IPS-18c (cell line): ENCODE measurements around the gene LRIF1.
"Not testable (repeated sequence)": the region's sequence is repeated elsewhere in the genome, so short reads cannot be mapped to it uniquely, and the experiment has no call there.

Source experiments
- H3K4me3 ChIP-seq: 2 replicates; pipeline ENCODE4 v1.7.0; 2013; ENCODE audit warnings: low read depth, mild to moderate bottlenecking, low read length, moderate library complexity; ENCODE audit not compliant: insufficient read depth
- H3K9me3 ChIP-seq: one replicate; pipeline ENCODE4 v1.6.1; 2013; ENCODE audit warnings: mild to moderate bottlenecking, low read length, moderate library complexity; ENCODE audit not compliant: control insufficient read depth, insufficient read depth

LRIF1 gene

GRCh38 chr1:110960777-110961420 lies 2.8 kb downstream of the LRIF1 start:
- Histone ChIP-seq H3K4me3 (no peak overlapping the region), H3K9me3 (peaks cover 2% of the 10 kb centered on the region)

DNA sequence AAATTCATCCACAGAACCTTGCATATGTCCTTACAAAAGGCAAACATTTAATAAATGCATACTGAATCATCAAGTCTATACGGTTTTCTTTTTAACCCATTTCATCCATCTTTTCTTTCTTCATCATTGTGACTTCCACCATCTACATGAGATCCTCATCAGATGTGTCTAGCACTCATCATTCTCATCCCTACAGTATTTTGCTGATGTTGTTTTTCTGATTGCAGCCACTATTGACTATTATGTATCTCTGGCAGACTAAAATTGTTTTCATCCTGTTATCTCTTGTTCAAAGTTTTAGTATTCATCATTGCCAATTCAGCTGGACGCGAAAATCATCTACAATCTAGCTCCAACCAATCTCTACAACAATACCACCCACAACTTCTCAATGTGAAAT lies 5.9 kb downstream of the LRIF1 start:
- H3K9me3 ChIP-seq, result no peaks in the 10 kb centered on the region
- H3K4me3 ChIP-seq, result no peak overlapping the region

- no peaks in the 10 kb centered on the region for H3K9me3 ChIP-seq
- no peak overlapping the region for H3K4me3 ChIP-seq
Measured at GRCh38 chr1:110956586-110956985, 7.1 kb downstream of the LRIF1 start.

GRCh38 chr1:110953031-110953430 lies 10.7 kb downstream of the LRIF1 start:
- no peaks in the 10 kb centered on the region for H3K9me3 ChIP-seq

DNA sequence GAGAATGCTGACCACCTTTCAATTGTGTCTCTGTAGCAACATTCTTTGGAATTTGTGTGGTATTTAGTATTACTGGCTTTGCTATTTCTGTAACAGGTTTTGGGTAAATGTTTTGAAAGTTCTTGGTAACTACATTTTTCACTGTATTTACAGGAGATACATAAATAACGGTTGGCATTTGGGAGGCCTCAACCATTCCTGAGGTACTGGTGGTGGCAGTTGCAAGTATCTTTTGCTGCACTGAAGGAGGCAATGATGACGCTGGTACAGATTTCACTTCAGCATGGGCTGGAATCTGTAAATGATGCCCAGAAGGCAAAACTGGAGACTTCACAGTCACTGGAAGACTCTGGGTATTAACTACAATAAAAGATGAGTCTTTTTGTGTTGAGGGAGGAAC lies 11.7 kb downstream of the LRIF1 start:
- no peaks in the 10 kb centered on the region for H3K9me3 ChIP-seq
- H3K4me3 ChIP-seq, result no peak overlapping the region

More at GRCh38 chr1:110953031-110953430, 10.7 kb downstream of the LRIF1 start:
- H3K4me3 ChIP-seq, result no peak overlapping the region

DNA sequence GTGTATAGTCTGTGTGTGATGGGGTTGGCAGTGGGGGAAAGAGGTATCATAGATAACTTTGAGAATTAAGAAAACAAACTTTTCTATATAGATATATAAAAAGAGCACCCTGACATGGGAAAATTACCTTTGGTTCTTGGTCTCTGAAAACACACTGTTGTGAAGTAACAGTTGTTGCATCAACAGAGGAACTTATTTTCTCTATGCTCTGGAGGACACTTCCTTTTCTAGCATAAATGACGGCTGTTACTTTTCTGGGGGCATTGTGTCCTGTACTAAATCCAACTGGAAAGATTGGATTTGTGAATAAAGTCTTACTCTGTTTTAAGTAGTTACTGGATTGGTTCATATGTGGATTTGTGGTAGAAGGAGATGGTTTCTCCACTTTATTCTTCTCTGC lies 12.6 kb downstream of the LRIF1 start:
- Histone ChIP-seq H3K4me3 (no peak overlapping the region), H3K9me3 (no peaks in the 10 kb centered on the region)

DNA sequence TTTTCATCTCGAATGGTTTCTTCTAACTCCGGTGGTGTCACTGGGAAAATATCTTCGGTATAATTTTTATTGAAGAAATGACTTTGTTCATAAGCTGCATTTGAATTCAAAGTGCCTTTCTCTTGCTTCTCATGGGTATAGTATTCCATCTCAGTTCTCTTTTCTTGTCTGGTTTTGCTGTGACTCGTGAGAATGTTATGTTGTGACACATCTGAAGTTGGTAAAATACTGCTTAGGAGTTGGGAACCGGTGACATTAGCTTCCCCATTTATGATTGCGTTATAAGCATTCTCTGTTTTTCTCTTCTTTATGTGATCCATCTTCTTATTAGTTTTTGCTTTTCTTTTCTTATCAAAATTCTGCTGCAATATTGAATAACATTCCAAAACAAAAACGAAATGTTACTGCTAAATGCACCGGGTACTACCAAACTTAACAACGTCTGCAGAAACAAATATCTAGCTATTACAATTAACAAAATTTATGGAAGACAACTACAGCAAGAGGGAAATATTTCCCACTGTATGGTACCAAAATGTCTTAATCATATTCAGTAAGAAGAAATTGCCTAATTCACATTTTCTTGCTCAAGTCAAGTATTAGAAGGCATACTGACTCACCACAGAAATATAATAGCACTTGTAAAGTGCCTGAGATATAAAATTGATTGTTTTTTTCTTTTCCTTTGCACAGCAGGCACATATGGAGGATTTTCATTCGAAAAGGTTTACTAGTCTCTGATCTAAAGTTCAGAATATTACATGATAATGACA lies 15.5 kb downstream of the LRIF1 start:
- no peaks in the 10 kb centered on the region for H3K9me3 ChIP-seq
- no peak overlapping the region for H3K4me3 ChIP-seq

- Histone ChIP-seq H3K4me3 (no peak overlapping the region), H3K9me3 (no peaks in the 10 kb centered on the region)
Measured at GRCh38 chr1:110945626-110946025, 18.1 kb downstream of the LRIF1 start.

DNA sequence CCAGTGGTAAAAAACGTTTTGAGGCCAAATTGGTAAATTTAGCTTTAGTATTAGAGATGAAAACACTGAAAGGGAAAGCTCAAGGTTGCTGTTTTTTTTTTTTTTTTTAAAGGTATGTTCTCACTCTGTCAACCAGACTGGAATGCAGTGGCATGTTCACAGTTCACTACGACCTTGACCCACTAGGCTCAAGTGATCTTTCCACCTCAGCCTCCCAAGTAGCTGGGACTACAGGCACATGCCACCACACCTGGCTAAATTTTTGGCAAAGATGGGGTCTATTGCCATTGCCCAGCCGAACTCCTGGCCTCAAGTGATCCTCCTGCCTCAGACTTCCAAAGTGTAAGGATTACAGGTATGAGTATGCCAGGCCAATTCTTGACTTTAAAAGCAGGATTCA lies 18.9 kb downstream of the LRIF1 start:
- H3K4me3 ChIP-seq, result no peak overlapping the region
- no peaks in the 10 kb centered on the region for H3K9me3 ChIP-seq

DNA sequence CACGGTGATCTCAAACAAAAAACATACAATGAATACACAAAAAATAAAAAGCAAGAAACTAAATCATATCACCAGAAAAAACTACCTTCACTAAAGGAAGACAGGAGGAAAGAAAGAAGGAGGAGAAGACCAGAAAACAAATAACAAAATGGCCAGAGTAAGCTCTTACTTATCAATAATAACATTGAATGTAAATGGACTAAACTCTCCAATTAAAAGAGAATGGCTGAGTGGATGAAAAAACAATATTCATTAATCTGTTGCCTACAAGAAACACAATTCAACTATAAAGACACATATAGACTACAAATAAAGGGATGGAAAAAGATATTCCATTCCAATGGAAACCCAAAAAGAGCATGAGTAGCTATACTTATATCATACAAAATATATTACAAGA lies 27.2 kb downstream of the LRIF1 start:
- Histone ChIP-seq H3K9me3 (no peaks in the 10 kb centered on the region), H3K4me3 (no peak overlapping the region)

DNA sequence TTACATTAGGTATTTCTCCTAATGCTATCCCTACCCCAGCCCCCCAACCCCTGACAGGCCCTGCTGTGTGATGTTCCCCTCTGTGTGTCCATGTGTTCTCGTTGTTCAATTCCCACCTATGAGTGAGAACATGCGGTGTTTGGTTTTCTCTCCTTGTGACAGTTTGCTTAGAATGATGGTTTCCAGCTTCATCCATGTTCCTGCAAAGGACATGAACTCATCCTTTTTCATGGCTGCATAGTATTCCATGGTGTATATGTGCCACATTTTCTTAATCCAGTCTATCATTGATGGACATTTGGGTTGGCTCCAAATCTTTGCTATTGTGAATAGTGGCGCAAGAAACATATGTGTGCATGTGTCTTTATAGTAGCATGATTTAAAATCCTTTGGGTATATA lies 32.6 kb downstream of the LRIF1 start:
- H3K4me3 ChIP-seq, H3K9me3 ChIP-seq: not testable (repeated sequence)

DNA sequence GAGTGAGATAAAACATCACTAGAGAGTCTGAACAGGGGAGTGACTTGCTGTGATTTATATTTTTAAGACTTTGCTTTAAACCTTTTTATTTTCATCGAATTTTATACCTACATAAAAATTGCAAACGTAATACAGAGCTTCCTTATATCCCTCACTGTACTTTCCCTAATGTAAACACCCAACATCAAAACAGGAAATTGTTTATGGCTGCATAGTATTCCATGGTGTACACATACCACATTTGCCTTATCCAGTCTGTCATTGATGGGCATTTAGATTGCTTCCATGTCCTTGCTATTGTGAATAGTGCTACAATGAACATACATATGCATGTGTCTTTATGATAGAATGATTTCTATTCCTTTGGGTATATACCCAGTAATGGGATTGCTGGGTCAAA lies 34.8 kb downstream of the LRIF1 start:
- H3K4me3 ChIP-seq, result no peak overlapping the region
- no peaks in the 10 kb centered on the region for H3K9me3 ChIP-seq

- Histone ChIP-seq H3K4me3 (no peak overlapping the region), H3K9me3 (no peaks in the 10 kb centered on the region)
Measured at GRCh38 chr1:110928191-110928590, 35.5 kb downstream of the LRIF1 start.

DNA sequence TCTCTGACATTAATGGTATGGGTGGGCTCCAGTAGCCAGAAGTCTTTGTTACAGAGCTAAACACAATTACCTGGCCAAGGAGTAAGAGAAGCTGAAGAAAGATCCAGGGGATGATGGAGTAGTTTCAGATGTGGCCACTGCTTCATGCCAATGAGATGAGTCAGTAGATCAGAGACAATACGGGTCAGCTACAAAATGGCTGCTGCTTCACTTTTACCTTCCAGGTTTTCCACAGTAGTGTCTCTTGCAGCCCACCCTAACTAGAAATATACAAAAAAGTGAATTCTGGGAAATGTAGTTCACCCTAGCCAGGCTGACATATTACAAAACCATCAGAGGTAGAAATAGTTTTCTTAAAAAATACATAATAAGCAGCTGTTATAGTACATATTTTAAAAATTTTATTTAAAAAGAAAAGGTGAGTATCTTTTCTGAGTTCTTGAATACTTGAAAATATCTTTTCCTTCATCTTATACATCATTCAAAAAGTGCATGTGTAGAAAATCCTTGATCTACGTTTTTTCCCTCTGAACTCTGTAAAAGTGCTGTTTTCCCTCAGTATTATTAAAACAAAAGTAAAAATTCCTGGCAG lies 36.1 kb downstream of the LRIF1 start:
- H3K4me3 ChIP-seq, result no peak overlapping the region
- no peaks in the 10 kb centered on the region for H3K9me3 ChIP-seq

DNA sequence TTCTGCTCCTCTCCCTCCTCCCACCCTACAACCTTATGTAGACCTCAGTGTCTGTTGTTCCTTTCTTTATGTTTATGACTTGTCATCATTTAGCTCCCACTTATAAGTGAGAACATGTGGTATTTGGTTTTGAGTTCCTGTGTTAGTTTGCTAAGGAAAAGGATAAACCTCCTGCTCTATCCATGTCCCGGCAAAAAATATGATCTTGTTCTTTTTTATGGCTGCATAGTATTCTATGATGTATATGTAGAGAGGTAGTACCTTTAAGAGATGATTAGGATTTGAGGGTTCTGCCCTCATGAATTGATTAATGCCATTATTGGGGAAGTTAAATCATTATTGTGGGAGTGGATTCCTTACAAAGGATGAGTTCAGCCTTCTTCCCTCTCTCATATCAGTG lies 41.8 kb downstream of the LRIF1 start:
- no peaks in the 10 kb centered on the region for H3K9me3 ChIP-seq
- no peak overlapping the region for H3K4me3 ChIP-seq

DNA sequence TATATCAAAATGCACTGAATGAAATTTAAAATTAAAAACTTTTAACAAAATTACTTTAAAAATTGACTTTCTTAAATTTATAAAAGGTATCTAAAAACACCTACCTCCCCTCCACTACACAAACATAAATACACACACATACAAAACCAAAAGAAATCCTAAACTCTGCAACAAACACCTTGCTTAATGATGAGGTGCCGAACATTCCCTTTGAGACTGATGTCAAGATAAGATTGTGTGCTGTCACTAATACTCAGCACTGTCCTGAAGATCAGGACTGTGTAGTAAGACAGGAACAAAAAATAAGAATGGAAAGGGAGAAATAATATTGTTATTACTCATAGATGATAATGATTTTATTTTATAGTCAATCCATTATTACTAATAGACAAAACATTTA lies 45.7 kb downstream of the LRIF1 start:
- H3K9me3 ChIP-seq, result no peaks in the 10 kb centered on the region
- no peak overlapping the region for H3K4me3 ChIP-seq

GRCh38 chr1:110916669-110917306 lies 46.9 kb downstream of the LRIF1 start:
- H3K4me3 ChIP-seq, result no peak overlapping the region
- no peaks in the 10 kb centered on the region for H3K9me3 ChIP-seq

DNA sequence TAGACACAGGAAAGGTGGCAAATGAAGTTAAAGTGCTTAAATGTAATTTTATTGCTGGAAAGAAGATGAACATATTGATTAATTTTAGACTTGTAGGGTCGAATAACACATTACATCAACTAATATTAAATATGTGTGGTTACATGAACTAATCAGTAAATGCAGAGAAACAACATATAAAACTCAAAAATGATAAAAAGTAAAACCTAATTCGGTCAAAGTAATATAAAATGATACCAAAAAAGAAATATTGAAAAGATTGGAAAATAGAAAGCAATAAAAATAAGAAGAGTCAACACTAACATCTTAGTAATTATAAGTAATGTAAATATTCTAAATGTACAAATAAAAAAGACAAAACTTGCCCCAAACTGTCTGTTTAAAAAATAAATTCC lies 47.5 kb downstream of the LRIF1 start:
- no peak overlapping the region for H3K4me3 ChIP-seq
- H3K9me3 ChIP-seq, result no peaks in the 10 kb centered on the region
